Keratinocyte (primary cell): ENCODE results near the gene CD55.

ENCODE experiments used
- CTCF ChIP-seq, 3 experiments: IDR thresholded peaks in 1 of 3; conservative IDR thresholded peaks in 1 of 3; optimal IDR thresholded peaks in 1 of 3; 2 replicates in 2 of 3; 3 replicates in 1 of 3; pipeline versions ENCODE3 to v1.5.1; 2011; ENCODE audit warnings: low read length in 3 of 3, mild to moderate bottlenecking in 3 of 3, moderate library complexity in 2 of 3, control low read depth in 1 of 3, inconsistent platforms in 1 of 3; ENCODE audit not compliant: insufficient read depth in 2 of 3; ENCODE audit errors: extremely low read depth in 1 of 3
- EZH2 ChIP-seq: IDR thresholded peaks from one replicate; pipeline ENCODE4 v1.6.1; 2012; ENCODE audit warnings: inconsistent platforms, mild to moderate bottlenecking, low read length, moderate library complexity

DNA sequence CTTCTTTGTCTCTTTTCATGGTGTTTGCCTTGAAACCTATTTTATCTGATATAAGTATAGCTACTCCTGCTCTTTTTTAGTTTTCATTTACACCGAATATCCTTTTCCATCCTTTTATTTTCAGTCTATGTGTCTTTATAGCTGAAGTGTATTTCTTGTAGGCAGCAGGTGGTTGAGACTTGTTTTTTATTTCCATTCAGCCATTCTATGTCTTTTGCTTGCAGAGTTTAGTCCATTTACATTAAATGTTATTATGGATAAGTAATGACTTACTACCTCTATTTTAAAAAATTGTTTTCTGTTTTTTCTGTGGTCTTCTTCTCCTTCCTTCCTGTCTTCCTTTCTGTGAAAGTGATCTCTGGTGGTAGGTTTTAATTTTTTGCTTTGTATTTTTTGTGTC lies 45.0 kb upstream of the CD55 start:
- no peak for TF ChIP-seq EZH2
- no peak for TF ChIP-seq CTCF (optimal IDR thresholded peaks at IDR 0.05 in 1 of 3, IDR thresholded peaks at IDR 0.05 in 1 of 3, conservative IDR thresholded peaks at IDR 0.05 in 1 of 3; ENCODE audit: extremely low read depth in 1 of 3, insufficient read depth in 2 of 3, low read length in 3 of 3)
